Measurements from ENCODE around the gene GRIK3.
"Not testable (repeated sequence)": the region's sequence is repeated elsewhere in the genome, so short reads cannot be mapped to it uniquely, and the experiment has no call there.

Gene GRIK3

DNA sequence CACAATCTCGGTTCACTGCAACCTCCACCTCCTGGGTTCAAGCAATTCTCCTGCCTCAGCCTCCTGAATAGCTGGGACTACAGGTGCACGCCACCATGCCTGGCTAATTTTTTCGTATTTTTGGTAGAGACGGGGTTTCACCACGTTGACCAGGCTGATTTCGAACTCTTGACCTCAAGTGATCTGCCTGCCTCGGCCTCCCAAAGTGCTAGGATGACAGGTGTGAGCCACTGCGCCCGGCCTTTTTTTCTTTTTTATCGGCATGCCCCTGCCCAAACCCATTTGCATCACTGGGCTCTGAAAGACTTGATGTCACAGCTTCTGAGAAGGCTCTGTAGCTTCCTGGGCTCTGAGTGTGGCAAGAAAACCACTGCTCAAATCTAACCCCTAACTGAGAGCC is 125.0 kb downstream of the GRIK3 start:
- not testable (repeated sequence) for DNase-seq (ENCODE audit: low spot score)

DNA sequence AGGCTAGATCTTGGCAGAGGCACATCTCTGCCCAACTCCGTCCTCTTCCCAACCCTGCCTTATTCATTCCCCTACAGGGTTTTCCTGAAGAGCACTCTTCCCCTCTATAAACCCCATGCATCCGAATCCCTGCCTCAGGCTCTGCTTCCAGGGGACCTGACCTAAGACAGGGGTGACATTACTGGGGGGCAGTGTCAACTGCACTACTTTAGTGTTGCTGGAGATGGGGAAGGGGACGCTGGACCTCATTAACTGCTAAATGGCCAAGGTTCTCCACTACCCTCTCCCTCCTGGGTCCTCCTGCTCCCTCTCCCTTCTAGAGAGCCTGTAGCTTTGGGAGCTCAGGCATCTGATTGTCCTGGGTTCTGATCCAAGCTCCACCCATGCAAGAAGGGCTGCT is 126.2 kb downstream of the GRIK3 start:
- DNase-seq (ENCODE audit: low spot score), result no peak

DNA sequence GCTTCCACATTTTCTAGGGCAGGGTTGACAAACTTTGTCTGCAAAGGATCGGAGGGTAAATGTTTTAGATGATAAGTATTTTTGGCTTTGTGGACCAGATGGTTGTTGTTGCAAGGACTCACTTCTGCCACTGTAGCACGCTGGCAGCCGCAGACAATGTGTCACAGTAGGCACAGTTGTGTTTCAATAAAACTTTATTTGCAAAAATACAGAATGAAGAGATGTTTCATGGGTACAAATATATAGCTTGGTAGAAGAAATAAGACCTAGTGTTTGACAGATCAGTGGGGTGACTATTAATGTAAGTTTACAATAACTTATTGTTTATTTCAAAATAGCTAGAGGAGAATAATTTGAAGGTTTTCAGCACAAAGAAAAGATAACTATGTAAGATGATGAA is 127.8 kb downstream of the GRIK3 start:
- DNase-seq (ENCODE audit: low spot score), result no peak

DNA sequence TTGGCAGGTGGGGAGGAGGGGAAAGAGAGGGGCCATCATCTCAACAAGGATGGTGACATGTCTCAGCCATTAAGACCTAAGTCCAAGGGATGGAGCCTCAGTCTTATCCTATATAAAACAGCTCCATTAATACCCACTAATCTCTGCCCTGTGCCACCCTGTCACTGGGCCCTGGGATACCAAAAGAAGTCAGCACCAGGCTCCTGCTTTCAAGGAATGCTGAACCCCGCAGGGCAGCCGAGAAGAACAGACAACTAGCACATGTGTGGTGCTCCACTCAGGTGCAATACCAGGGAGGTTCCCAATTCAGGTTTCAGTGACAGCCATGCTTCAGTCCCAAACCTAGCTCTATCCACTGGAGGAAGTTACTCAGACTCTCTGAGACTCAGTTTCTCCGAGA is 128.4 kb downstream of the GRIK3 start:
- DNase-seq (ENCODE audit: low spot score), result no peak

DNA sequence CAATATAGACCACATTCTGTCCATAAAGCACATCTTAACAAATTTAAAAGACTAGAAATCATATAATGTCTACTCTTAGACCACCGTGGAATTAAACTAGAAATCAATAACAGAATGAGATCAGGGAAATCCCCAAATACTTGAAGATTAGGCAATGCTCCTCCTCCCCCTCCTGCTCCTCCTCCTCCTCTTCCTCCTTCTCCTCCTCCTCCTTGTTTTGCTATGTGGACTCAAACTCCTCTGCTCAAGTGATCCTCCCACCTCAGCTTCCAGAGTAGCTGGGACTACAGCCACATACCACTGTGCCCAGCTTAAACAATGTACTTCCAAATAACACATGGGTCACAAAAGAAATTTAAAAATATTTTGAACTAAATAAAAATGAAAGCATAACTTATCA is 134.2 kb downstream of the GRIK3 start:
- DNase-seq (ENCODE audit: low spot score), result no peak

DNA sequence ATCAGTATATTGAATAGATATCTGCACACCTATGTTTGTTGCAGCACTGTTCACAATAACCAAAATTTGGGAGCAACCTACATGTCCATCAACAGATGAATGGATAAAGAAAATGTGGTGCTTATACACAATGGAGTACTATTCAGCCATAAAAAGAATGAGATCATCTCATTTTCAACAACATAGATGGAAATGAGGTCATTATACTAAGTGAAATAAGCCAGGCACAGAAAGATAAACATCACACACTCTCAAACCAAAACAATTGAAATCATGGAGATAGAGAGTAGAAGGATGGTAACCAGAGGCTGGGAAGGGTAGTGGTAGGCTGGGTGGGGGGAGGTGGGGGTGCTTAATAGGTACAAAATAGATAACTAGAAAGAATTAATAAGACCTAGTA is 136.5 kb downstream of the GRIK3 start:
- DNase-seq (ENCODE audit: low spot score), result not testable (repeated sequence)

DNA sequence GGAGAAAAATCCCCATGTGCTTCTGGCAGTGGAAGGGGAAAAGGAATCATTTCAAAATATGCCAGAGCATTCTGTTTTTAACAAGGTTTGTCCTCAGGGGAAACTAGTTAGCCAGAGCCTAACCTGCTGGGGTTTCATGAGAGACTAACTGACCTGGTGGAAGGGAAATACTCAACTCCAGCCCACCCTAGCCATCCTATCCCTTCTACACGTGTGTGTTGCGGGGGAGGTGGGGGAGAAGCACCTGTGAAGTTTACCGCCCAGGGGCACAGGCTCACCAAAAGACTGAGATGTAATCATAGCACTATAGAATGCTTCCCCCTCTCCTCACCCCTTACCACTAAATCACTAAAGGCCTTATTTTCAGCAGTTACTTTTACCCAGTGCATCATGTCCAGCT is 139.5 kb downstream of the GRIK3 start:
- DNase-seq (ENCODE audit: low spot score), result no peak

DNA sequence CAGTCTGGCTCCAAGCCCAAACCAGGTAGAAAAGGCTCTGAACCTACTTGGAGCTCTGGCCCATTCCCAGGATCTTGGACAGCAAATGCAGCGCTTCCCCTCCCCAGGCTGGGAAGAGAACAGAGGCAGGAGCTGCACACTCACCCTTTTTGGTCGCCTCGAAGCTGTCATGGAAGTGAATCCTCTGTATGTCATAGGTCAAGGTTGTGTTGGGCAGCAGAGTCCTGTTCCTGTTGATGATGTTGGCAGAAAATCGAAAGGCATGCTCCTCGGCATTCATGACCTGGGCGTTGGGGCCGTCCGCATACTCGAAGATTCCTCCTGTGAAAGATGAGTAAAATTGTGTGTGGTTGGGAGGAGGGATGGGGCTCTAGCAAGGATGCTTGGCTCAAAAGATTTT is 143.5 kb downstream of the GRIK3 start:
- DNase-seq (ENCODE audit: low spot score), result no peak

DNA sequence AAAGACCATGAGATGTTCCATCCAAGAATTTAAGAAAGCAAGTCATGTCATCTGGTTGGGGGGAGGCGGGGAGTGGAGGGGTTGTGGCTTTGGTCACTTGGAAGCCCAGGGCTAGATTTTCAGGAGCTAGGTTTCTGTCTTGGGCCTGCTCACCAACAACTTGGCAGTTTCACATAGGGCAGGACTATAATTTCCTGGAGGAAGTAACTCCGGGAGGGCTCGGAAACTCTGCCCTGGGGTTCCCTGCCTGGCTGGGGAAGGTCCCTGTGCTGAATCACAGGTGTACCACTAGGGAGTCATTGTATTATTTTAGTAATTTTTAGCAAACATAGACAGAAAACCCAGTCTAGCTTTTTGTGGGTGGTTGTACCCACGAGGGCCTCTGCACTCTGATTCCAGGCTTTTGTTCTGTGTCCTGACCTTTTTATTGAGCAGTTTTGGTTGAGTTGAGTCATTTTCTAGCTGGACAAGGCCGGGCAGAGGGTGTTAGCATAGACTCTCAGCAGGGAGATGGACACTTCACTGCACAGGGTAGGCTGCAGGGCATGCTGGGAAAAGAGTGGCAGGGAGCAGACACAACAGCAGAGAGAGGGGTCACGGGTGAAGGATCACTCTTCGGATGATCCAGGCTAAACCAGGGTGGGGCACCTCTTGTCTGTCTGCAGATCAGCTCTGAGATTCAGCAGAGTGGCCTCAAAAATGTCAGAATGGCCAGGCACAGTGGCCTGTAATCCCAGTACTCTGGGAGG is 144.7 kb downstream of the GRIK3 start:
- no peak for DNase-seq (ENCODE audit: low spot score)

DNA sequence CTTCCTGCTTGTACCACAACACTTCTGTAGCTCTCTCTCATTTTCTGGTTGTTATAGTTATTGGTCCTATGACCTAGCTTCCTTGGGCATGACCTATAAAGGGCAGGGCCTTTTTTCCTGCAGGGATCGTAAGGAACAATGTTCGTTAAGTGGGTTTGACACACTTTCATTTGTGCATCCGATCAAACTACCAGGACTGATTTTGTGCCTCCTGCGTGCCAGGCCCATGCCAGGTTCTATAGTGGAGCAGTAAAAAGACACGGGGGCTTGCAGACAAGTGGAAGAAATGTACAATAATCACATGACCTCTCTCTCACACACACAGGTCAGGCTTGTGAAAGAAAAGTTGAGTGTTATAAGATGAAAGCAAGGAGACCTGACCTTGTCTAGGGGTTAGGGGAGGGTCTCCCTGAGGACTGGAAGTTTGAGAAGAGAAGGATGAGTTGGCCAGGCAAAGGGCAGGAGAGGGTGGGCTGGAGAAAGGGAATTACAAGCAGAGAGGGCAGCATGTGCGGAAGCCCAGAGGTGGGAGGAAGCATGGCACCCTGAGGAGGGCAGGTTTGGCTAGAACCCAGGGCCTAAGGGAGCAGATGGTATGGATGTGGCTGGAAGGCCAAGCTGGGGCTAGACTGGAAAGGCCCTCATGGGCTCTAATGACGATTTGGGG is 145.4 kb downstream of the GRIK3 start:
- DNase-seq (ENCODE audit: low spot score), result no peak

DNA sequence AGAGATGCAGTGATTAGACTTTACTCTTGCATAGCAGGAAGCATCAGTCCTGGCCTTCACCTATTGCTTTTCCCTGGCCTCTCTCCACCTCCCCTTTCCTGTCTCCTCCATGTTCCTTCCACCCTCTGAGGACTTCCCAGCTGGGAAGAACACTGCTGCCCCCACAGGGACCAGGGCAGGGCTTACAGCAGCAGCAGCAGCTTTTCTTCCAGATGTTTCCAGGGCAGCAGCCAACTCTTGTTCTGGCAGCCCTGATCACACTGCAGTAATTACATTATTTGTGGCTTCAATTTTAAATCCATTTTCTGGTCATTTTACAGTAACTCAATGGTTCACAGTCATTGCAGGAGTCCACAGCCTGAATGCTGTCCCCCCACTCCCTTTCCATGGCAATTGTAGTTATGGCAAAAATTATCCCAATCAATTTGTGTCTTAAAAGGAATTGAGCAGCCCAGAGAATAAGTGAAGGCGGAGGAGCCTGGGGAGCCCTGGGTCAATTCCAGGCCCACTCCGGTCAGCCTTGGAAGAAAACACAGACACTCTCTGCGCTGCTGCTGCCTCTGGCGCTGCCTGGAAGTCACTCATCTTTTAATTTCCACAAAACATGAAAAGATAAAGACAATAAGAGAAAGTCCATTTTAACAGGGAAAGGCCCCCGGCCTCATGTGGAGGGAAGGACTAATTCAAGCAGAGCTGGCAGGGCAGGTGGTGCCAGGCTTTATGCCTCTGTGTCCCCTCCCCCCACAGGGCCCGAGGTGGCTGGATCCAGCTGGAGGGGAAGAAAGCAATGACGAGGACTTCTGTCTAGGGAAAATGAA is 148.6 kb downstream of the GRIK3 start:
- DNase-seq (ENCODE audit: low spot score), result no peak

DNA sequence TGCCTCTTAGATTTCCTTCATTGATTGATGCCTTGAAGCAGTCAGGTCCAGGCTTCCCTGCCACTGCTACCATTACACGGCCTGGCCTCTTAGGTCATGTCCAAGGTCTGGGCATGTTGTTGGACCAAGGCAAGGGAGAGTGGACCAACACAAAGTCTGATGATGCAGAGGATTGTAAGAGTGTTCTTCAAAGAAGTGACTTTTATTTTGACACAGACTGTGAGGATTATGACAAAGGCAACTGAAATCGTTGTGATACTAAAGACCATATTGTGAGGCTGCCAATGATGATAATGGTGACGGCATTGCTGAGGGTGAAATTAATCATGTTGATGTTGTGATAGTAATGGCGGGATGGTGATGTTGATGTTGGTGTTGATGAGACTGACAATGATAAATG is 149.5 kb downstream of the GRIK3 start:
- DNase-seq (ENCODE audit: low spot score), result no peak

DNA sequence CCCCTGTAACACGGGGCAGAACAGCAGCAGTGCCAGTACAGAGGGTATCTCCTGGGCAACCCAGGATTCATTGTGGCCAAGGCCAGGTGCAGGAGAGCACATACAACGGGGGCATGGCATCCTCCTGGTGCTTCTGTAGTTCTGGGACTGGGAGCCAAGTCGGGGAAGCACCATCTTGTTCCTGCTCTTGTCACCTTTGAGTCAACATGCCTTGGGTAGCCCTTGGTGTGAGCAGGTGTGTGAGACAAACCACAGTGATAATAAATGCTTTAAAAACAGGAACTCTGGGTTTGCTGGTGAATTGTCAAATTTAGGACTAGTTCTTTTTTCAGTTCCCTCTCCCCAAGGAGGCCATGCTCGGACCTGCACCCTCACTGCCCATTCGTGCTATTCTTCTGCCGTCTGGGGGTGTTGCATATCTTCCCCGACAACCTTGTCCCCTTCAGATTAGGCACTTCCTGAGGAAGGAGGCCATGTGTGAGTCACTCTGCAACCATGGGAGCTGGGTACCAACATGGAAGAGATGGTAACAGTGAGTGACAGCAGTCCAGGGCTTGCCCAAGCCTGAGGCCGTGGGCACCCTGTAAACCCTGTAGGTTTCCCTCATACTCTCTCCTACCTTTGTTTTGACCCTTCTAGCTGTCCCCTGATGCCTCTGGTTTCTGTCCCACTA is 150.2 kb downstream of the GRIK3 start:
- DNase-seq (ENCODE audit: low spot score), result no peak

DNA sequence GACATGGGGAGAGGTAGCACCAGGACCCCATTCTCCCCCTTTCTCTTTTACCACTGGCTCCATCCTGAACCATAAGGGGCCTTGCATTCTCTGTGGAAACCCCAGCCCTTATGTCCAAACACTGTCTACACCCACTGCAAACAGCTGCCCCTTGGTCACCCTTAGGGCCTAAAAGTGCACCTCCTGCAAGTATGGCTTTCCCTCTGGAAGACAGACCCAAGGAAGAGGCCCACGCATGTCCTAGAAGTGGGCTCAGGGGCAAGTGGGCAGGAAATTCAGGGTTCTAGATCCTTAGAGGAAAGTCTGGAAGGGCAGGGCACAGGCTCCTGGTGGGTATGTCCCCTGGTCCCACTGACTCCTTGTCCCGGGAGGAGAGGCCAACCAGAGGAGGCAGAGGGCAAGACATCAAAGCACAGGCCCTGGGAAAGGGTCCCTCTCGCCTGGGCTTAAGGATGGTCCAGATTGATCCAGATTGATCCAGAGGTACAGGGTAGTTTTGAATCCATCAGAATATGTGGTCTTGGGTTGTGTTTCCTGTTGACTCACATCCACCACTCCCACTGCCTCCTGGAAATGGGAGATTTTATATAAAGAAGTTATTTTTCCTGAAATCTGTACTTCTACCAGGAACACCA is 150.9 kb downstream of the GRIK3 start:
- DNase-seq (ENCODE audit: low spot score), result no peak

DNA sequence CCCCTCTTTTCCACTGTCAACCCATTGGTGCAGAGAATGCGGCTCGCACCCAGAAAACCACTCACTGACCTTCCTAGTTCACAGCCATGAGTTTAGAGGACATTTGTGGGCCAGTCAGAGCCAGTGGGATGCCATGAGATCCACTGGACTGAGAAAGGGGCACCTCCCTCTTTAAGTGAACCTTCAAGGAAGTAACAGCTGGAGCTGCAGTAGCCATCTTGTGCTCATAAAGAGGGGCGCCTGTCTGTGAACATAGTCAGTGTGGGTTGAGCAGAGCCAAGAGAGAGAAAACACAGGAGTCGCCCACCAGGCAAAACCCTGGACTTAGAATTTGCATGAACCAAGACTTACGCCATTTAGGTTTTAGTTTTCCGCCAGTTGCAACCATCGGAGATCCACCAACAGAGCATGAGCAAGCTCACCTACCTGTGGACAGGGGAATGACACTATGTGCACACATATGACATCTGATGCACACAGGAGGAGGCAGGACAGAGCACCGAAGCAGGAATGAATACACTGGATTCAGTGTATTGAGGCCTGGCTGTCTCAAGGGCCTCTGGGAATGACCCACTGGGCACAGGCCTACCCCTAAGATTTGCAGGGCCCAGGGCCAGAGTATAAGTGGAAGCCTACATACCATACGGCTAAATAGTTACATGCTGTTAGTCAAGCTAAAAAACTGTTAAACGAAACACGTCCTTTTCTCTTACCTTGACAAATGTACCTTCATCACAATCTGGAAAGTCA is 151.6 kb downstream of the GRIK3 start:
- DNase-seq (ENCODE audit: low spot score), result no peak

DNA sequence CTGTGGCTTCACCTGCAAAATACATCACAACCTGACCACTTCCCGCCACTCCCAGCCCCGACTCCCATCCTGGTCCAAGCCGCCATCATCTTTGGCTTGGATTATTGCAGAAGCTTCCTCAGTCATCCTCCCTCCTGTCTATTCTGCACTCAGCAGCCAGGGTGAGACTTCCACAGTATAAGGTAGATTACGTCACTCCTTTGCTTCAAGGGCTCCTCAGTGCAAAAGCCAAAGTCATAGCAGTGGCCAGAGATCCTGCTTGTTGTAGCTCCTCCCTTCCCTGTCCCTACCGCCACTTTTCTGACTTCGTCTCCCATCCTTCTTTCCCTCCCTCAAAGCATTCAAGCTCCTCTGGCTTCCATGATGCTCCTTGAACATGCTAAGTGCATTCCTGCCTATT is 152.8 kb downstream of the GRIK3 start:
- DNase-seq (ENCODE audit: low spot score), result no peak

DNA sequence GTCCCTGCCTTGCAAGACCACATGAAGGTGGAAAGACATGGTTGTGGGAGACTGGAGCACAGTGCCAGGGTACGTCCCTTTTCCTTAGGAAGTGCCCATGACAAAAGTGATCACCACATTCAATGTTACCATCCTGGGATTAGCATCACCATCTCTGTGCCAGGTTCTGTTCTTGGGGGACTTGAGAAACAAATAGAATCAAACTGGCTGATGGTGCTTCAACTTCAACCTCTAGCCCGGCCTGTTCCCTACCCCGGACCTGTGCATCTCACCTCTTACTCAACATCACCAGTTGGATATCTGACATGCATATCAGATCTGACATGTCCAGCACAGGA is 153.3 kb downstream of the GRIK3 start:
- no peak for DNase-seq (ENCODE audit: low spot score)

DNA sequence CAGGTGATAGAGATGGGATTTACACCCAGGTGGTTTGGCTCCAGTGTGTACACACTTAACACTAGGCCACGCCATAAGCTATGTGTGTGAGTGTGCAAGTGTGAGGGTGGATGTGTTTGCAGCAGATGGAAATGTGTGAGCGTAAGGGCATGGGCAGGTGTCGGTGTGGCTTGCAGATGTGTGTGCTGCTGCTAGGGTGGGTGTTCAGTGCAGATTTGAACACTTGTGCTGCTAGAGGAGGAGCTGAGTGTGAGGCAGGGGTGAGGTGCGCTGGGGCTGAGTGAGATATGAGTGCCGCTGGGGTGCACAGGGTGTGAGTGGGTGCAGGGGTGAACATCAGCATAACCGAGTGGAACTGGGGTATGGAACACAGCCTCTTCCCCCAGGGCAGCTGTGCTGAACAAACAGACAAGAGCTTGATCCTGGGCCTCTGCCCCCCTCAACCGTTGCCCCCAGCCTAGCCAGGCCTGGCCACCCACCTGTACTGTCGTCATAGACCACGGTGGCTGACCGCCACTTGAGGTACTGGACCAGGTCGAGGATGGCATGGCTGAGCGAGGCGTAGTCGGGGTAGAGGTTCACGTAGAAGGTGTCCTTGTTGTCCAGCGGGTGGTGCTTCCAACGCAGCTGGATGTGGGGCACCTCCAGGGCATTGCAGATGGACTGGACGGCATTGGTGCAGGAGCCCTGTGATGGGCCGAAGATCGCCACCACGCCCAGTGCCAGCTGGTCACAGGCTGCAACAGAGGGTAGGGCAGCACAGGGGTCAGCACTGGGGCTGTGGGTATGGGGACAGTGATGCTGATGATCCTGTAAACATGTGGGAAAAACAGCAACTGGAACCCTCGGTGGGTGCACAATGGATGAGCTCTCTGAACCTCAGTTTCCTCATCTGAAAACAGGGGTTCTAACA is 153.9 kb downstream of the GRIK3 start:
- no peak for DNase-seq (ENCODE audit: low spot score)

DNA sequence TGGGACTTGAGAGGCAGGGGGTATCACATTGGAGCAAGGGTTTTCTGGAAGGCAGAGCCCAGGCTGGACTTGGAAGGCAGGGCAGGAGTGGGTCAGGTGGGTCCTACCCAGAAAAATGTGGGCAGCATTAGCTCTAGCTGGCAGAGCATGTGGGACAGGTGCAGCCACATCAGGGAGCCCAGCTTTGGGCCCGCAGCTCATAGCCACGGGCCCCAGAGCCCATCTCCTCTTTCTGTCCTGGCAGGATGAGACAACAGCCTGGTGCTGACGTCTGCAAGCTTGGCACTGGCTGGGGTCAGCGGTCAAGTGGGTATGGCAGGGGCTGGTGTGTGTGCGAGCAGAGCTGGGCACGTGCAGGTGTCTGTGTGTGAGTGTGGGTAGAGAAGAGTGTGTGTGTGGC is 154.7 kb downstream of the GRIK3 start:
- DNase-seq (ENCODE audit: low spot score), result no peak

DNA sequence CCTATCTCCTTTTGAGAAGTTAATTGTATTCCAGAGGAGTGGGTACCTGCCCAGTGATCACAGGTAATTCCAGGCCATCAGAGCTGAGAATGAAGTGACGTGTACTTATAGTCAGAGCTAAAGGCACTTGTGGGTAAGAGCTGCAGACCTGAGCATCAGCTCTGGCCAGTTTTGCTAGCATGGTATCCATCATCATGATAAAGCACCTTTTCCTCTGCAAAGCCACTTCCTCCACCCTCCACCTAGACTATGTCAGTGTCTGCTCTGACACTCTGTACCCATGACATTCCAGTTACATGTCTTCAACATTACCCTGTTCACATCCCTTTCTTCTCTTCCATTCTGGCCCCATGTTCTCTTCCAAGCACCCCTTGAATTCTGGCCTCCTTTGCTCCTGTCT is 157.3 kb downstream of the GRIK3 start:
- DNase-seq (ENCODE audit: low spot score), result no peak
